GM13977 (cell line): Measurements from ENCODE around the gene SMYD5.
"Not testable (repeated sequence)": the region's sequence is repeated elsewhere in the genome, so short reads cannot be mapped to it uniquely, and the experiment has no call there.

ENCODE experiments used
- DNase-seq: peaks from one replicate; pipeline ENCODE4 v3.0.0; 2012; ENCODE audit warnings: low spot score
- CTCF ChIP-seq: IDR thresholded peaks from 2 replicates; pipeline ENCODE4 v1.5.1; 2012; ENCODE audit warnings: mild to moderate bottlenecking, control low read depth; ENCODE audit not compliant: insufficient read depth; ENCODE audit errors: extremely low read depth, missing control alignments
- in situ Hi-C: fragments of 300-500 bp; cut with MboI; formaldehyde crosslinking; loops from one replicate; pipeline ENCODE4 v1.12.0; 2022; ENCODE audit warnings: low sequenced_read_pairs, low pct_unique_long_range_greater_than_20kb, mixed read lengths, inconsistent platforms; ENCODE audit not compliant: unreplicated experiment

The SMYD5 gene

DNA sequence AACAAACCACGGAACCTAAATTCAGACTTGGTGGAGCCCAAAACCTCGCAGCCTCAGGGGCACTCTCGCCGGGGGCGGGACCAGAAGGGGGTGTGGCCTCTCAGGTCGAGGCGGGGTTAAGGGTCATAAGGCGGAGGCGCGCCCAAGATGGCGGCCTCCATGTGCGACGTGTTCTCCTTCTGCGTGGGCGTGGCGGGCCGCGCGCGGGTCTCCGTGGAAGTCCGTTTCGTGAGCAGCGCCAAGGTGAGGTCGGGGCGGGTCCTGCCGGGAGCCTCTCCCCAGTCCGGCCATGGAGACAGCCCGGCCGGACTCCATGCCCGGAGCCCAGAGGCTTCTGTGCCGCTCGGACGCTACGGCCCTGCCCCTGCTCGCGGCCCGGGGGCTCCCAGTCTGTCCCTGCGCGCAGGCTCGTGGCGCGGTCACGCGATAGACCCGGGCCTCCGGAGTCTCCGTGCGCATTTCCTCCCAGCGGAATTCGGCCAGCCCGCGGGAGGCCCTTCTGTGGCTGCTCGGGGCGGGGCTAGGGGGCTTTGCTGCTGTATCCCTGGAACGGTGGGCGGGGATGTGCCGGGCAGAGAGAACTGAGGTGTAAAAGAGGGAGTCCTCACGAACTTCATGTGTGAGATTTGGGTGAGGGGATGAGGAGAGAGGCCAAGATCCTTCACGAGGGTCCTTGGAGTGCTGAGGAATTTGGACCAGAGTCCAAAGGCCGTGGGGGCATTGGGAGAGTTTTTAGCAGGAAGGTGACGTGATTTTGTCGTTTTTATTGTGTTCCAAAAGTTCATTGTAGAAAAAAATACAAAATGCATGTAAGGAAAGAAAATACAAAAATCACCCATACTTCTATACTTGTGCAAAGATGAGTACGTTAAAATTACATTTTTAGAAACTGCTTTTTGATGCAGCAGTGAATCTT, at the start of gene SMYD5:
TSS of gene SMYD5 (plus strand) at position 126 of the 916 bp plus-strand sequence. CDS start at position 148, 22 bp downstream.
- in situ Hi-C loops, result no loop called here
- DNase-seq, result peak; percentile 94
- TF ChIP-seq CTCF, result no peak

- in situ Hi-C loops, result loop anchor here (25.0 kb wide), 1 partner anchor 179 kb away; no protein-coding TSS in a partner anchor
- not testable (repeated sequence) for DNase-seq
These were observed 48.1 kb upstream of the SMYD5 start for GRCh38 chr2:73165978-73166377.

DNA sequence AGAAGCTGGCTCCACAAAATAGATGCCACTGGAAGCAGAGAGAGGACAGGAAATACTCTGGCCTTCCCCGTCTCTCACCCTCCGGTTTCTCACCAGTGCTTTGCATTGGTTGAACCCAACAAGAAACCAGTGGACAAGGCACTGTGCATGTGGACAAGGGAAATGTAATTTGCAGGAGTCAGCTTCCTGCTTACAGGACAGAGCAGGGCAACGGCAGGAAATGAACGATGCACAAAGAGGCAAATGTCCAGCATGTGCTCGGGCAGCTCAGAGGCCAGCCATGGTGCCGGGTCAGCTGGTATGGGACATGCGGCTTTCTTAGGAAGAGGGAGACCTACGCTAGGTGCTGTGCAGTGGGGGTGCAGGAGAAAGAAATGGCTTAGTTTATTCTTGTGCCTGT, 47.2 kb upstream of the SMYD5 start:
- in situ Hi-C loops, result loop anchor here (25.0 kb wide), 1 partner anchor 180 kb away; no protein-coding TSS in a partner anchor
- not testable (repeated sequence) for DNase-seq

DNA sequence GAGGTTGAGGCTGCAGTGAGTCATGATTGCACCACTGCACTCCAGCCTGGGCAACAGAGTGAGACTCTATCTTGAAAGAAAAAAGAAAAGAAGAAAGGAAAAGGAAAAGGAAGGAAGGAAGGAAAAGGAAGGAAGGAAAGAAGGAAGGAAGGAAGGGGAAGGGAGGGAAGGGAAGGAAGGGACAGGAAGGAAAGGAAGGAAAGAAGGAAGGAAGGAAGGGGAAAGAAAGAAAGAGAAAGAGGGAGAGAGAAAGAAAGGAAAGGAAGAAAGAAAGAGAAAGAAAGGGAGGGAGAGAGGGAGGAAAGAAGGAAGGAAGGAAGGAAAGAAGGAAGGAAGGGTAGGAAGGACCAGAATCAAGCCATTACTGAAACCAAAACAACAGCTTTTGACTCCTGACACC, 45.7 kb upstream of the SMYD5 start:
- not testable (repeated sequence) for DNase-seq
- in situ Hi-C loops, result loop anchor here (25.0 kb wide), 1 partner anchor 181 kb away; no protein-coding TSS in a partner anchor

GRCh38 chr2:73170341-73170740, 43.7 kb upstream of the SMYD5 start:
- in situ Hi-C loops, result loop anchor here (25.0 kb wide), 1 partner anchor 183 kb away; no protein-coding TSS in a partner anchor
- not testable (repeated sequence) for DNase-seq

DNA sequence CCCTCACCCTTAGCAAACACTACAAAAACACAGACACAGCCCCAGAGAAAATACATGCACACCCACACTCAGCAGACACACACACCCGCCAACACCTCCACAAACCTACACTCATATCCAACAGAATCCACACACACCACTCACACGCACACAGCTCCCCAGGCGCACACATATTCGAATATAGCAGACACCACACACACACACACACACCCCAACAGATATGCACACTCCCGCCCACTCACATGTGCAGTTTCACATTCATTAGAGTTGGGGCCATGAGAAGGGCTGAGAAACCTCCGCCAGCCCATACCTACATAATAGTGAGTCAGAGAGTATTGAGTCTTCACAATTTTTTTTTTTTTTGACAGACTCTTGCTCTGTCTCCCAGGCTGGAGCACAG, 41.1 kb upstream of the SMYD5 start:
- TF ChIP-seq CTCF, result no peak
- DNase-seq, result peak; percentile 78
- in situ Hi-C loops, result loop anchor here (25.0 kb wide), 1 partner anchor 186 kb away; no protein-coding TSS in a partner anchor

- DNase-seq, result no peak
- in situ Hi-C loops, result loop anchor here (25.0 kb wide), 1 partner anchor 186 kb away; no protein-coding TSS in a partner anchor
- no peak for TF ChIP-seq CTCF
These were observed 40.3 kb upstream of the SMYD5 start for GRCh38 chr2:73173781-73174180.

GRCh38 chr2:73174244-73174643, 39.8 kb upstream of the SMYD5 start:
- in situ Hi-C loops, result loop anchor here (25.0 kb wide), 1 partner anchor 187 kb away; no protein-coding TSS in a partner anchor
- DNase-seq, result no peak
- TF ChIP-seq CTCF, result no peak
